ENCODE results near the gene MTMR2.
"Not testable (repeated sequence)": the region's sequence is repeated elsewhere in the genome, so short reads cannot be mapped to it uniquely, and the experiment has no call there.

The MTMR2 gene

DNA sequence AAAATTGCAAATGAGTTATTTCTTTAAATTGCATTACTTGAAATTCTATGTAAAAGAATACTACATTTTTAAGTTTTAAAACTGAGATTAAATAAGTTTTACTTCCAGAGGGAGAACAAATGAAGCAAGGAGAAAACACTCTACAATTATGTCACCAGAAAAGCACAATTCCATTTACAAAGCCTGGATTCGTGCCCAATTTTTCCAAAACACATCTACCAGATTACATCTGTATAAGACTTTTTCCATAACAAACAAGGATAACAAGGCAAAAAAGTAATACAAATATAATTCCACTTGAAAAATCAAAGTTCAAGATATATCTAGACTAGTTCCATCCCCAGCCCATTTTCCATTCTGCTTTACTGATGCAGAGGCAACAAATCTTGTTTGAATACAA lies 40.5 kb downstream of the MTMR2 start:
- DNase-seq, result no peak

DNA sequence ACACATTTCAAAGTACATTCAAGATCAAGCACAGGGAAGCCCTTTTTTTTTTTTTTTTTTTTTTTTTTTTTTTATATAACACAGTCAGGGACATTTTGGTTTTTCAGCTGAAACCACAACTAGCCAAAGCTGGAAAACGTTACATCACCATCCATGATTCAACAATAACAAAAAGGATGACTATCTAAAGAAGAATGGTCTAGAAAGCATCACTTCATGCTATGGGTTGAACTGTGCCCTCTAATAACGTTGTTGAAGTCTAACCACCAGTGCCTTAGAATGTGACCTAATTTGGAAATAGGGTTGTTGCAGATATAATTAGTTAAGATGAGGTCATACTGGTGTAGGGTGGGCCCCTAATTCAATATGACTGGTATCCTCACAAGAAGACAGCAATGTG lies 46.6 kb downstream of the MTMR2 start:
- no peak for DNase-seq

GRCh38 chr11:95870877-95871276 lies 53.0 kb downstream of the MTMR2 start:
- not testable (repeated sequence) for DNase-seq

- no peak for DNase-seq
Measured at GRCh38 chr11:95867105-95867504, 56.8 kb downstream of the MTMR2 start.

DNA sequence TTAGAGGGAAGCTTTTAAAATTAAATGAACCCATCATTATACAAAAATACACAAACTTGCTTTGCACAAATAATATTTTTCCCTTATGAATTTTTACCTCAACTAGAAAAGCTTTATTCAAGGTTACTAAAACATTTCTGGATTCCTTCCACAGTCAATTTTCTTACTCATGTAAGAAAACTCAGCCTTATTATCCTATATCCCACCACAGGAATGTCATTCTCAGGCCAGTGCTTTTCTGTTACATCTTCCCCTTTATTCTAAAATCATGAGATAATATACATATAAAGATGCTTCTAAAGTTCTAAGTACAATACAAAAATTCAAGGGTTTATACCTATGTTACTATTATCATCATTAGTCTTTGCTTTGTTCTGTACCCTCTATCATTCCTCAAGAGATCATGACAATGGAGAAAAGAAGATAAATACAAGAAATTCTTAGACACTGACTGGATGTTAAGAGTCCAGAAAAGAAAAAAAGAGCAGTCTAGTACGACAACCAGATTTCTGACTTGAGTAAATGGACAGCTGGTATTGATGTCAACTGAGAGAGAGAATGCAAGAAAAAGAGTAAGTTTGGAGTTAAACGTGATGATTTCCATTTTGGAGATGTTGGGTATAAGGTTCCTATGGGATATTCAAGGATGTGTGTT lies 60.3 kb downstream of the MTMR2 start:
- DNase-seq, result no peak

DNA sequence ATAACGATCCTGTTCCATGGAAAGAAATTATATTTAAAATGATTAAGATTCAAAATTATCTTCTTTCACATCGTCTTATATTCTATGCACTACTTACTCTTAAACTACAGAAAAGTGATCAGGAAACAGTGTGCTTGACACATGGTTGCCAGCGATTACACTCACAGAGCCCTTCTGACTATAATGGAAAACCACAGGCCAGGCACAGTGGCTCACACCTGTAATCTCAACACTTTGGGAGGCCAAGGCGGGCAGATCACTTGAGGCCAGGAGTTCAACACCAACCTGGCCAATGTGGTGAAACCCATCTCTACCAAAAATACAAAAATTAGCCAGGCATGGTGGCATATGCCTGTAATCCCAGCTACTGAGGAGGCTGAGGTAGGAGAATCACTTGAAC lies 63.9 kb downstream of the MTMR2 start:
- not testable (repeated sequence) for DNase-seq

GRCh38 chr11:95854362-95854761 lies 69.5 kb downstream of the MTMR2 start:
- DNase-seq, result not testable (repeated sequence)

DNA sequence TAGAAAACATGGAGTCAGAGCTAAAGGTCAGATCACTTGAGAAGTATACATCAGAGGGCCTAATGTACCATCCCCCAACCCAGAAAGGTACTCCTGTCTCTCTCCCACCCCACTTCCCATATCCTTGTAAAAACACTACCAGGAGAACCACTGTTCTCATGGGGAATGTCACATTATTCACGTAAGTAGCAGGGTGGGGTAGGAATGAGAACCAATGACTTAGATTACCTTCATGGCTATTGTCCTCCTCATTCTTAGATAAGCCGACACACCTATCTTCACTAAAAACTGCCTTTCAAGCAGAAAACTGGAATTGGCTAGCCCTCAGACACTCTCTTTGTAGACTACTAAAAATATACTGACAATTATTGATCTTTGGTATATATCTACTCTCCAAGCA lies 70.0 kb downstream of the MTMR2 start:
- DNase-seq, result no peak

DNA sequence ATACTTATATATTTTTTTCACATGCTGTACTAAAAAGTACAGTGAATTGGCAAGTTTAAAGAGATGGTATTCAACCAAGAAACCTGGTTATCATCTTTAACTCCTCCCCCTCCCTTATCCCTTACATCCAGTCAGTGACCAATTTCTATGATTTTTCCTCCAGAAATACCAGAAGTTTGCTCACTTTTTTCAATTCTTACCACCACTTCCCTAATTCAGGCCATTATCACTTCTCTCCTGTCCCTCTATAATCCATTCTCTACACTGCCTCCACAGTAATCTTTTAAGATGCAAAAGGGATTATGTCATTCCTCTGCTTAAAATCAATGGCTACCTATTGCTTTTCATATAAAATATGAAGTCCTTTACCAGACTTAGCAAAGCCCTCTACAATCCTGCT lies 70.8 kb downstream of the MTMR2 start:
- DNase-seq, result no peak

- DNase-seq, result no peak
Measured at GRCh38 chr11:95850137-95850536, 73.8 kb downstream of the MTMR2 start.

GRCh38 chr11:95849087-95849825 lies 74.7 kb downstream of the MTMR2 start:
- peak; percentile 14 to 26 for DNase-seq

DNA sequence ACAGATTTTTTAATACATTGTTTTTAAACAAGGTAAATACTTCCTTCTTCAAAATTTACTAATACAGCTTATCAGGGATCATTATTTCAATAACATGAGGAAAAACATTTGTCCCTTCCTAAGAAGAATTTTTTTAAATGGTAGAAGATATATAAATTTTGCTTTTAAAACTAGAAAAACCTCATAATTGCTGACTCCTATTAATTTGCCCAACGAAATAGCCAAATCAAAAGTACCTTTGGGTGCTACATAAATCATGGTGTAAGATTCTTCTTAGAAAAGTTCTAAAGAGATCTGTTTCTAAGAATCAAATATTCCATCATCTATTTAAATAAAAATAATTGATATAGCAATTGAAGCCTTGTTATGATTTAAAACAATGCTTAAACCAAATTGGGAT lies 78.7 kb downstream of the MTMR2 start:
- DNase-seq, result no peak

DNA sequence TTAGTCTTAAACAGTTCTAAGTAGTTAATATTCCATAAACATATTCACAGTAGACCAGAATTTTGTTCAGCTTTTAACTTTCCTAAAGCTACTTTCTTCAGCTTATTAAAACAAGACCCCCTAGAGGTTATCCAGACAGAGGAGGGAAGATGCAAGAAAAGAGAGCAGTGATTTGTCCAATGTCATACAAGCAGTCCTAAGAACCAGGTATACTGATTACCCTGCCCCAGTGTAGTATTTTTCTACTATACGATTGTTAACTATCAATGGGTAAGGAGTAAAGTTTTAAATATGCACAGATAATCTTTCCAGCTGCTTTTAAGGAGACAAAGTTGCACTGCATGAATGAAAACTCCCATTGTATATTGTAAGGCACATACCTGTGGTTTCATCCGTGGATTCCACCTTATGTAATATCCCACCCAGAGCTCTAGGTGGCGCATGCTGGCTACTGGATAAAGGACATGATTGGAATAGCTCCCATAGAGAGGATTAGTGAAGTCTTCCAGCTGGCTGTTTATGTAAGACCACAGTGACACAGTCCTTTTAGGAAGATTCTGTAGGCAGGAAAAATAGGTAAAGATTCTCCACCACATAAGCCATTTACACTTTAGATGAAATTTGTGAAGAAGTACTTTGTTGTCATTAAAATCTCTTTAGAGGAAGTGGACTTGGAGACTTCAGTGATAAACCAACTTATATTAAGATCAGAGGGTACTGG lies 88.0 kb downstream of the MTMR2 start:
- DNase-seq, result peak; percentile 53 to 59

DNA sequence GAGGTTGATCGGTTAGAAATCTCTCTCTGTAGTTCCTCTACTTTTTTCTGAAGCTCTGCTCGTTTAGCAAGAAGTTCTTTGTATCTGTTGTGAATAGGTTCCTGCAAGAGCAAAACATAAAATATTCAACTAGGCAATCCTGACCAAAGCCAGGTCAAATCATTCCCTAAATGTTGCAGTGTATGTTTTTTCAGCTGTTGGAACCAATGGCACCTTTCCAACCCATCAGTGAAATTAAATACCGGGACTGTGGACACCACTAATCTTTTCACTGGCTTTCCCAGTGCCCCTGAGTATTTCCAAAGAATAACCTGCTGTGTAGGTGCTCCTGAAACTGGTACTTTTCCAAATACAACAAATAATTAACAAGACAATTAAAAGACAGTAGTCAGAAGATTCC lies 88.6 kb downstream of the MTMR2 start:
- no peak for DNase-seq

DNA sequence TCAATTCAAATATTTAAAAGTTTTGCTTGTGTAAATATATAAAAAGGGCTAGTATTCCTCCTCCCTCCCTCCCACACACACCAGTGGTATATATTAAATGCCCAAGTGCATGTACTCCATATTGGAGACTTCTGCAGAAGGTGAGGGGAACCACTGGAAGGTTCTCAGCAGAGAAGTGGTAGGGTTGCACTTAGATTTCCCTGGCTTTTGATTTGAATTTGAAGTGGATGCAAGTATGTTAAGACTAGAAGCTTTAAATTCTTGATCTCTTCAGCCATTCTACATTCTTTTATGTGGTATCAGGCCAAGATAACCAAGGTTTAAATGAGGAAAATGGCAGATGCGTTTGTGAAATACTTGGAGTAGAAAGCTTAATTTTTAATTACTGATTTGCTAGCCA lies 90.5 kb downstream of the MTMR2 start:
- no peak for DNase-seq

DNA sequence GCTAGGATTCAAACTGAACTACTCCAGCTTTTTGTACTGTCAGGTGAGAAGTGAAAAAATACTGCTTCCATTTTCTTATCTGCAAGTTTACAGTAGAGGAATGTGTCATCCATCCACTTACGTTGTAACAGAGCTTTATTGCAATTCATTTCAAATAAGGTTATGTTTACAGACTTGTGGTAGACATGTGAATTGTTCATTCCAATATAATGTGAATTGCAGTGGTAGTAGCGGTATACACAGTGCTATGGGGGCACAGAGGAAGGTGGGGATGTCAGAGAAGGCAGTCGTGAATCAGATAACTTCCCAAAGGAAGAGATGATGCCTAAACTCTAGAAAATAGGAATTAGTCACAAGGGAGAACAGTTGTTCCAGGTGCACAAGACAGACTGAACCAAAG lies 91.1 kb downstream of the MTMR2 start:
- DNase-seq, result no peak

DNA sequence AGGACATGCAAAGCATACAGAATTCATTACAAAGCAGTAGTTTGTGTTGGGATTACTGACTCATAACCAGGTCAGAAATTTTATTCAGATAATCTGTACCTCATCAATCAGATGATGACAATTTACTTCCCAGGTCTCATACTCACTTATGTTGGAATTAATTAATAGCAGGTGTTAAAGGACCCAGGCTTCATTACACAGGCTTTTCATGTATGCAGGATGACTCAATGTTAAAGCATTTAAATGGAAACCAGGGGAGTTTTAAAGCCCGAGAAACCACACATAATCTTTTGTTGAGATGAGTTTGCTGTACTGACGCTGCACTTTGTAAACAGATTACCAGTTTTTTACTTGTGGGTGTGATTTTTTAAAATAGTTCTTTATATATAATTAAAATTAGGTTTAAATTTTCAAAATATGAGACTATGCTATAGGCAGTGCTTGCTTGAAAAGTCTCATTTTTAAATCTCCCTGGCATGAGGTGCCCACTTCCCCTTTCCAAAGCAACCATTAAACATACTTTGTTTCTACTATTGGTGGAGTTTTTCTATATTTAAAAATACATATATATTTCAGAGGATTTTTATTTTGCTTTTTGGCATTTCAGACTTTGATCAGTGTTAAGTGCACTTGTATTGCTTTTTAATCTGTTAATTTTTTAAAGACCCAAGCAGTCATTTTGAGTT lies 92.6 kb downstream of the MTMR2 start:
- DNase-seq, result no peak

- DNase-seq, result no peak
Measured at GRCh38 chr11:95829580-95830259, 94.2 kb downstream of the MTMR2 start.

- DNase-seq, result no peak
Measured at GRCh38 chr11:95827696-95828095, 96.2 kb downstream of the MTMR2 start.

GRCh38 chr11:95821640-95822039 lies 102.3 kb downstream of the MTMR2 start:
- DNase-seq, result no peak

DNA sequence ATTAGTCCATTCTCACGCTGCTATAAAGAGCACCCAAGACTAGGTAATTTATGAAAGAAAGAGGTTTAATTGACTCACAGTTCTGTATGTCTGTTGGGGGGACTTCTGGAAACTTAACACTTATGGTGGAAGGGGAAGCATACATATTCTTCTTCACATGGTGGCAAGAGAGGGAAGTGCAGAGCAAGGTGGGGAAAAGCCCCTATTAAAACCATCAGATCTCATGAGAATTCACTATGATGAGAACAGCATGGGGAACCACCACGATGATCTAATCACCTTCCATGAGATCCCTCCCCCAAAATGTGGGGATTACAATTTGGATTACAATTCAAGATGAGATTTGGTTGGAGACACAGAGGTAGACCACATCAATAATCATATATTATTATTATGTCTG lies 107.9 kb downstream of the MTMR2 start:
- DNase-seq, result no peak

- DNase-seq, result not testable (repeated sequence)
Measured at GRCh38 chr11:95811052-95811451, 112.9 kb downstream of the MTMR2 start.

DNA sequence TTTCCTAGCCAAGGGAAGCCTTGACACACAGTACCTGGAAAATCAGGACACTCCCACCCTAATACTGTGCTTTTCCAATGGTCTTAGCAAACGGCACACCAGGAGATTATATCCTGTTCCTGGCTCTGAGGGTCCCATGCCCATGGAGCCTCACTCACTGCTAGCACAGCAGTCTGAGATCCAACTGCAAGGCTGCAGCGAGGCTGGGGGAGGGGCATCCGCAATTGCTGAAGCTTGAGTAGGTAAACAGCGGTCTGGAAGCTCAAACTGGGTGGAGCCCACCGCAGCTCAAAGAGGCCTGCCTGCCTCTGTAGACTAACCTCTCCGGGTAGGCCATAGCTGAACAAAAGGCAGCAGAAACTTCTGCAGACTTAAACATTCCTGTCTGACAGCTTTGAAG lies 117.4 kb downstream of the MTMR2 start:
- DNase-seq, result not testable (repeated sequence)
